SK-N-SH (cell line): Measurements from ENCODE around the gene DENND2D. TPM values are rescaled to one million over a fixed set of nuclear protein-coding genes. Genes with fewer than 3 reads are reported as not detected.

Experiments used
- CTCF ChIA-PET: fragments of 300-600, 350-600 bp; formaldehyde crosslinking; extraction: SDS; loops from one replicate; lab custom pipeline; 2021; lab: Yijun Ruan, JAX
- POLR2A ChIA-PET: fragments of 350-600 bp; sonication (Branson Sonifier 250); formaldehyde crosslinking; extraction: SDS; loops from one replicate; lab custom pipeline; 2020; ENCODE audit warnings: antibody characterized with exemption, inconsistent platforms; lab: Yijun Ruan, JAX
- DNase-seq: peaks from one replicate; pipeline ENCODE4 v3.0.0; 2012
- H2AFZ ChIP-seq: fragments of 200-600 bp; sonication (generic); 2 replicates; pipeline ENCODE4 v1.8.1; 2016; ENCODE audit warnings: antibody characterized with exemption, mild to moderate bottlenecking, low read depth
- H3F3A ChIP-seq: fragments of 200-600 bp; sonication (generic); replicated peaks from 2 replicates; pipeline ENCODE3; 2016; ENCODE audit warnings: antibody characterized with exemption, mild to moderate bottlenecking; ENCODE audit not compliant: insufficient read depth
- H3K27ac ChIP-seq, 2 experiments: fragments of 200-500 bp in 1 of 2; fragments of 200-600 bp in 1 of 2; sonication (Bioruptor generic) in 1 of 2; sonication (generic), shearing (Covaris generic) in 1 of 2; 2 replicates each; pipeline versions ENCODE4 v1.5.1 to v1.6.1; 2014 to 2016; ENCODE audit warnings: low read depth in 2 of 2, inconsistent platforms in 1 of 2, low read length in 1 of 2, mild to moderate bottlenecking in 1 of 2, mixed read lengths in 1 of 2
- H3K27me3 ChIP-seq: fragments of 200-600 bp; sonication (generic), shearing (Covaris generic); 2 replicates; pipeline ENCODE4 v1.6.1; 2016; ENCODE audit warnings: mixed run types; ENCODE audit not compliant: insufficient read depth
- H3K36me3 ChIP-seq, 2 experiments: fragments of 200-500 bp in 1 of 2; fragments of 200-600 bp in 1 of 2; sonication (Bioruptor generic) in 1 of 2; sonication (generic) in 1 of 2; replicated peaks in 1 of 2; 2 replicates each; pipeline versions ENCODE3 to v1.5.1; 2014 to 2016; ENCODE audit warnings: low read length in 1 of 2, mild to moderate bottlenecking in 1 of 2; ENCODE audit not compliant: insufficient read depth in 2 of 2, control insufficient read depth in 1 of 2
- H3K4me1 ChIP-seq, 2 experiments: fragments of 200-500 bp in 1 of 2; fragments of 200-600 bp in 1 of 2; sonication (Bioruptor generic) in 1 of 2; sonication (generic), shearing (Covaris generic) in 1 of 2; 2 replicates each; pipeline versions ENCODE4 v1.5.1 to v1.6.1; 2014 to 2016; ENCODE audit warnings: low read depth in 1 of 2, low read length in 1 of 2, mixed run types in 1 of 2; ENCODE audit not compliant: insufficient read depth in 2 of 2, control insufficient read depth in 1 of 2
- H3K4me2 ChIP-seq: fragments of 200-600 bp; sonication (generic), shearing (Covaris generic); 2 replicates; pipeline ENCODE4 v1.6.1; 2017; ENCODE audit warnings: mixed run types
- H3K4me3 ChIP-seq, 2 experiments: fragments of 200-500 bp in 1 of 2; fragments of 200-600 bp in 1 of 2; sonication (Bioruptor generic) in 1 of 2; sonication (generic), shearing (Covaris generic) in 1 of 2; 2 replicates each; pipeline versions ENCODE4 v1.5.1 to v1.8.1; 2014 to 2016; ENCODE audit warnings: low read depth in 2 of 2, inconsistent platforms in 1 of 2, low read length in 1 of 2, mild to moderate bottlenecking in 1 of 2, mixed read lengths in 1 of 2, moderate library complexity in 1 of 2
- H3K79me2 ChIP-seq: fragments of 200-600 bp; sonication (generic); 2 replicates; pipeline ENCODE4 v1.8.1; 2017; ENCODE audit warnings: mild to moderate bottlenecking; ENCODE audit not compliant: insufficient read depth
- H3K9ac ChIP-seq: fragments of 200-600 bp; sonication (generic); 2 replicates; pipeline ENCODE4 v1.6.1; 2017; ENCODE audit warnings: mixed run types
- H3K9me2 ChIP-seq: fragments of 200-600 bp; sonication (generic); 2 replicates; pipeline ENCODE4 v1.6.1; 2017; ENCODE audit warnings: mixed run types
- H3K9me3 ChIP-seq: fragments of 200-600 bp; sonication (generic); 2 replicates; pipeline ENCODE4 v1.6.1; 2017; ENCODE audit warnings: mixed run types, mild to moderate bottlenecking, moderate library complexity
- H4K20me1 ChIP-seq: fragments of 200-600 bp; sonication (generic); 2 replicates; pipeline ENCODE4 v1.6.1; 2017; ENCODE audit warnings: mild to moderate bottlenecking, mixed run types; ENCODE audit not compliant: insufficient read depth
- CTCF ChIP-seq: fragments of 200-600 bp; sonication (generic); IDR thresholded peaks from 2 replicates; pipeline ENCODE4 v1.6.1; 2017; ENCODE audit warnings: antibody characterized with exemption, mild to moderate bottlenecking, moderate library complexity
- FOSL2 ChIP-seq: IDR thresholded peaks from 2 replicates; pipeline ENCODE4 v1.4.0; 2012; ENCODE audit warnings: low read depth, mild to moderate bottlenecking, moderate library complexity, borderline replicate concordance
- FOXJ3 ChIP-seq: sonication (generic); formaldehyde crosslinking; IDR thresholded peaks from 2 replicates; pipeline ENCODE4 v1.5.1; 2020; ENCODE audit warnings: mild to moderate bottlenecking, missing genetic modification reagents
- FOXM1 ChIP-seq: IDR thresholded peaks from 2 replicates; pipeline ENCODE4 v1.4.0; 2012; ENCODE audit warnings: low read depth, mild to moderate bottlenecking
- GABPA ChIP-seq: IDR thresholded peaks from 2 replicates; pipeline ENCODE4 v1.4.0; 2012; ENCODE audit warnings: low read depth, mild to moderate bottlenecking
- JUND ChIP-seq: IDR thresholded peaks from 2 replicates; pipeline ENCODE4 v1.4.0; 2012
- MXI1 ChIP-seq: IDR thresholded peaks from 2 replicates; pipeline ENCODE4 v1.6.1; 2012; ENCODE audit warnings: mild to moderate bottlenecking, low read depth, low read length, improper control_type of control experiment
- NRF1 ChIP-seq: IDR thresholded peaks from 2 replicates; pipeline ENCODE4 v1.6.1; 2012; ENCODE audit warnings: low read depth, mild to moderate bottlenecking, low read length
- POLR2AphosphoS5 ChIP-seq: IDR thresholded peaks from 2 replicates; pipeline ENCODE4 v1.6.1; 2012; ENCODE audit warnings: low read depth, low read length
- RAD21 ChIP-seq: IDR thresholded peaks from 2 replicates; pipeline ENCODE4 v1.6.1; 2012; ENCODE audit warnings: mild to moderate bottlenecking, low read length
- RCOR1 ChIP-seq: fragments of 150-350 bp; IDR thresholded peaks from 2 replicates; pipeline ENCODE4 v1.6.1; 2017; ENCODE audit warnings: antibody characterized with exemption, low read length
- RFX5 ChIP-seq: IDR thresholded peaks from 2 replicates; pipeline ENCODE4 v1.6.1; 2012; ENCODE audit warnings: mild to moderate bottlenecking, improper control_type of control experiment, low read length
- RXRA ChIP-seq: IDR thresholded peaks from 2 replicates; pipeline ENCODE4 v1.4.0; 2012; ENCODE audit warnings: low read depth, mild to moderate bottlenecking, borderline replicate concordance
- SIN3A ChIP-seq: IDR thresholded peaks from 2 replicates; pipeline ENCODE4 v1.6.1; 2012; ENCODE audit warnings: low read depth, mild to moderate bottlenecking, low read length, moderate library complexity, borderline replicate concordance
- SMC3 ChIP-seq: IDR thresholded peaks from 2 replicates; pipeline ENCODE4 v1.6.1; 2012; ENCODE audit warnings: low read depth, low read length, improper control_type of control experiment
- TCF12 ChIP-seq: IDR thresholded peaks from 2 replicates; pipeline ENCODE4 v1.4.0; 2012
- TEAD4 ChIP-seq: IDR thresholded peaks from 2 replicates; pipeline ENCODE4 v1.4.0; 2012; ENCODE audit warnings: mild to moderate bottlenecking, borderline replicate concordance; ENCODE audit not compliant: insufficient read depth
- WGBS: methylation state at CpG from one replicate; pipeline ENCODE4 v1.1.6; 2017; ENCODE audit warnings: low lambda C conversion rate; 5-methylcytosine and 5-hydroxymethylcytosine counted together
- polyA plus RNA-seq, 3 experiments: library from polyadenylated mRNA; depleted of rRNA; stranded (reverse); fragments of >200 nt; gene quantifications; 2 replicates each; pipeline ENCODE4 v1.2.3, GENCODE V29; 2012
- TF ChIP-seq, protein P1 (sequence below): fragments of 150-350 bp; IDR thresholded peaks from 2 replicates; pipeline ENCODE4 v1.6.1; 2016; ENCODE audit warnings: mild to moderate bottlenecking, low read depth, low read length

Gene DENND2D
- polyA plus RNA-seq, 1 of the 3 experiments (the other 2 are of a cell fraction): 1.3 TPM

DNA sequence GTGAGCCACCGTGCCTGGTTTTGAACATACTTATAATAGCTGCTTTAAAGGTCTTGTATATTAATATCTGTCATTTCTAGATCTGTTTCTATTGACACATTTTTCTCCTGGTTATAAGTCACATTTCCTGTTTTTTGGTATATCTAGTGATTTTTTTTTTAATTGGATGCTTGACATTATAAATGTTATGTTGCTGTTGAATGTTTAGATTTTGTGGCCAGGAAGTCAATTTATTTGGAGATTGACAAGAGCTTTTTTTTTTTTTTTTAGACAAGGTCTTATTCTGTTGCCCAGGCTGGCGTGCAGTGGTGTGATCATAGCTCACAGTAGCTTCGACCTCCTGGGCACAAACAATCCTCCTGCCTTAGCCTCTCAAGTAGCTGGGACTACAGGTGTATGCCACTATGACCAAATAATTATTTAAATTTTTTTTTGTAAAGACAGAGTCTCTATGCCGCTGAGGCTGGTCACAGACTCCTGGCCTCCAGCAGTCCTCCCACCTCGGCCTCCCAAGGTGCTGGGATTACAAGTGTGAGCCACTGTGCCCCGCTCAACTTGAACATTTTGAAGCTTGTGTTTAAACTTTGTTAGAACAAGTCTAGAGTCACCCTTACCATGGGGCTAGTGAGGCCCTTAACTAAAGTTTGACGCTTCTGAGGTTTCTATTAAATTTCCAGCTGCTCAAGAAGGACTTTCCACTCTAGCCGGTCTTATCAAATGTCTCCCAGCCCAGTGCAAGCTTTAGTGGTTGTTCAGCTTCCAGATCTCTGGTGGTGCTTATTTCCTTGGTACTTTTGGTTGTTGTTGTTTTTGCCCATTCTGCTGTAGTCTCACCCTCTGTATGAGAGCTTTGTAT, 18.5 kb upstream of the DENND2D start:
- Histone ChIP-seq H3K4me3 (no peak overlapping the region), H4K20me1 (no peaks in the 10 kb centered on the region), H3K27ac (no peak overlapping the region), H2AFZ (no peak overlapping the region), H3K9me2 (no peaks in the 10 kb centered on the region), H3K79me2 (no peaks in the 10 kb centered on the region), H3K27me3 (no peaks in the 10 kb centered on the region), H3K9ac (no peak overlapping the region), H3K4me1 (peaks cover 0 to 5% of the 10 kb centered on the region in 2 experiments; a peak in 2 of 4 replicates), H3F3A (no peaks in the 10 kb centered on the region), H3K4me2 (no peak overlapping the region), H3K9me3 (no peaks in the 10 kb centered on the region), H3K36me3 (no peaks in the 10 kb centered on the region)
- CTCF ChIA-PET: interaction anchor here (0.8 to 10.2 kb wide), 4 partner anchors 12 to 188 kb away, joined by 3 to 161 read pairs (median 4); no protein-coding TSS in a partner anchor
- 80% methylated on average over 8 of the region's 8 CpGs for WGBS
- POLR2A ChIA-PET: no interaction called here
- TF ChIP-seq SIN3A (no peak), TCF12 (no peak), NRF1 (no peak), JUND (no peak), GABPA (no peak), SMC3 (no peak), FOXM1 (no peak), POLR2AphosphoS5 (no peak), FOXJ3 (no peak), RXRA (no peak), TEAD4 (no peak), MXI1 (no peak), RFX5 (no peak), RCOR1 (no peak), FOSL2 (no peak), CTCF (no peak), RAD21 (no peak)
- TF ChIP-seq, protein P1, sequence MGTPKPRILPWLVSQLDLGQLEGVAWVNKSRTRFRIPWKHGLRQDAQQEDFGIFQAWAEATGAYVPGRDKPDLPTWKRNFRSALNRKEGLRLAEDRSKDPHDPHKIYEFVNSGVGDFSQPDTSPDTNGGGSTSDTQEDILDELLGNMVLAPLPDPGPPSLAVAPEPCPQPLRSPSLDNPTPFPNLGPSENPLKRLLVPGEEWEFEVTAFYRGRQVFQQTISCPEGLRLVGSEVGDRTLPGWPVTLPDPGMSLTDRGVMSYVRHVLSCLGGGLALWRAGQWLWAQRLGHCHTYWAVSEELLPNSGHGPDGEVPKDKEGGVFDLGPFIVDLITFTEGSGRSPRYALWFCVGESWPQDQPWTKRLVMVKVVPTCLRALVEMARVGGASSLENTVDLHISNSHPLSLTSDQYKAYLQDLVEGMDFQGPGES: no peak
- no peak for DNase-seq
